Gastroesophageal sphincter (tissue), 4 donors: Measurements from ENCODE around the gene POMZP3. TPM values are rescaled to one million over a fixed set of nuclear protein-coding genes. Genes with fewer than 3 reads are reported as not detected.
"Not testable (repeated sequence)": the region's sequence is repeated elsewhere in the genome, so short reads cannot be mapped to it uniquely, and the experiment has no call there.

ENCODE experiments used
- ATAC-seq: fragments of 150-250 bp; one replicate; pipeline ENCODE4 v1.9.1; 2016; ENCODE audit warnings: mild to moderate bottlenecking, moderate library complexity
- H3K27ac ChIP-seq, 4 donors: fragments of 200-600 bp; sonication (generic) in 3 of 4; 1 replicate in 3 of 4; 2 replicates in 1 of 4; pipeline ENCODE4 v1.5.1; 2016 to 2019
- H3K27me3 ChIP-seq: fragments of 200-600 bp; sonication (generic); one replicate; pipeline ENCODE4 v1.5.1; 2019
- H3K36me3 ChIP-seq, 2 donors: fragments of 200-600 bp; sonication (generic); one replicate each; pipeline ENCODE4 v1.5.1; 2019; ENCODE audit warnings: control low read depth in 1 of 2
- H3K4me1 ChIP-seq, 3 donors: fragments of 200-600 bp; sonication (generic); 1 replicate in 2 of 3; 2 replicates in 1 of 3; pipeline ENCODE4 v1.5.1; 2016 to 2019; ENCODE audit warnings: control low read depth in 2 of 3
- H3K4me3 ChIP-seq, 2 donors: fragments of 200-600 bp; sonication (generic); one replicate each; pipeline ENCODE4 v1.5.1; 2019; ENCODE audit warnings: mild to moderate bottlenecking in 1 of 2, moderate library complexity in 1 of 2
- H3K9me3 ChIP-seq, 3 donors: fragments of 200-600 bp; sonication (generic); one replicate each; pipeline ENCODE4 v1.5.1; 2017 to 2019; ENCODE audit warnings: control low read depth in 2 of 3
- CTCF ChIP-seq, 4 experiments: fragments of 200-600 bp in 2 of 4; fragments of 450-650 bp in 2 of 4; sonication (generic) in 1 of 4; IDR thresholded peaks; one replicate each; pipeline ENCODE4 v1.5.1; 2017 to 2019; ENCODE audit warnings: antibody characterized with exemption in 4 of 4, mild to moderate bottlenecking in 2 of 4, moderate library complexity in 2 of 4
- POLR2AphosphoS5 ChIP-seq: sonication (generic); formaldehyde crosslinking; IDR thresholded peaks from one replicate; pipeline ENCODE4 v1.6.1; 2017; ENCODE audit warnings: antibody characterized with exemption
- WGBS, 2 donors: methylation state at CpG; one replicate each; pipeline ENCODE4 v1.1.5; 2018; ENCODE audit warnings: low coverage in 1 of 2; 5-methylcytosine and 5-hydroxymethylcytosine counted together
- total RNA-seq, 4 donors: library from RNA; depleted of rRNA; stranded (reverse); fragments of >200 nt; gene quantifications; one replicate each; pipeline ENCODE4 v1.1.0, GENCODE V29; 2016

POMZP3 gene
- total RNA-seq, 4 donors from 2014 or later: 3.5 to 8.6 (median 7.2) TPM

DNA sequence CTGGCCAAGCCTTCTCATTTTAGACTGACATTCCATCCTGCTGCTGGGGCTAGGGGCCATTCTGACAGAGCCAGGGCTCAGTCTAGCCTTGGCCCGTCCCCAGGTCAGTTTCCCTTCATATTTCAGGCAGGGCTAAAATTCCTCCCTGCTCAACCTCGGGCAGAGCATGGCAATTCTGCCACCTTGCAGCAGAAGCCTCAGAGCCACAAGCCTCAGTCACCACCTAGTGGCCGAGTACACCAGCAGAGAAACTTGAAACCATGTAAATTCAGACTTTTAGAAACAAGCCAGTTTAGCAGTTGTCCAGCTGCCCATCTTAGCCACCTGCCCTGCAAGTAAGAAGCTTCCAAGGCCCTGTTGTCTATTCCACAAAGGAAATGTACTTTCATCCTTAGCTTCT lies 13.3 kb downstream of the POMZP3 start:
- Histone ChIP-seq H3K27ac (peak overlapping the region in 1 of 4 donors; percentile 48), H3K36me3 (peaks cover 0 to 42% of the 10 kb centered on the region in 2 donors)
- H3K4me1 ChIP-seq, H3K9me3 ChIP-seq, H3K27me3 ChIP-seq, H3K4me3 ChIP-seq: not testable (repeated sequence)
- WGBS, 2 donors: no CpG with 5 or more reads among the region's 3 CpGs
- TF ChIP-seq CTCF (IDR thresholded peaks at IDR 0.05): peak in 1 of 4 experiments; percentile 41
- peak; percentile 50 for ATAC-seq

DNA sequence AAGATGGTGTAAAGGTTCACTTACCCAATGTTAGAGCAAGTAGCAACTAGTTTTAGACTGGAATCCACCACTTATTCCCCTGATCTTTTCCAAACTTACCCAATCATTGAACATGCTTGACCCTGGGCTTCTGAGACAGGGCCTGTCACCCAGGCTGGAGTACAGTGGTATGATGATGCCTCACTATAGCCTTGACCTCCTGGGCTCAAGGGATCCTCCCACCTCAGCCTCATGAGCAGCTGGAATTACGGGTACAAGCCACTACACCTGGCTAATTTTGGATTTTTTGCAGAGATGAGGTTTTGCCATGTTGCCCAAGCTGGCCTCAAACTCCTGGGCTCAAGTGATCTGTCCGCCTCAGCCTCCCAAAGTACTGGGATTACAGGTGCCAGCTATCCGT lies 14.8 kb downstream of the POMZP3 start:
- H3K4me1 ChIP-seq, H3K9me3 ChIP-seq, H3K27ac ChIP-seq, H3K27me3 ChIP-seq, ATAC-seq, H3K4me3 ChIP-seq: not testable (repeated sequence)
- WGBS, 2 donors: no CpG with 5 or more reads among the region's 3 CpGs
- H3K36me3 ChIP-seq: peaks cover 0 to 39% of the 10 kb centered on the region in 2 donors

DNA sequence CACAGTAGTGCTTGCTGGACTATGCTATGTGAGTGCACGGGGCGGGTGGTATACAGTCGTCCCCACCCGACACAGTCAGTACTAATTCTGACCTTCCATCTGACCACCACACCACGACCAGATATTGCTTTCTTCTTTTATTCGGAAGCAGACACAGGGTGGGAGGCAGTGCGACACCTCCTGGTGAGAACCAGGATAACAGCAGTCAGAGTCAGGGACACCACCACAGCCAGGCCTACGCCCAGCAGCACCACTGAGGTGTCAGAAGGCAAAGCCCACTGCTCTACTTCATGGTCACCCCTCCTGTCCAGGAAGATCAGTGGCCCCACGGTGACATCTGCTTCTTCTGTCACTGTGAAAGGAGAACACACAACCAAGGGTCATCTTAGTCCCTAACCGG lies 17.2 kb downstream of the POMZP3 start:
- not testable (repeated sequence) for H3K27me3 ChIP-seq, H3K9me3 ChIP-seq, H3K27ac ChIP-seq, H3K4me3 ChIP-seq, ATAC-seq
- no CpG with 5 or more reads among the region's 10 CpGs for WGBS, 2 donors
- Histone ChIP-seq H3K36me3 (peaks cover 0 to 17% of the 10 kb centered on the region in 2 donors), H3K4me1 (peaks cover 0 to 11% (median 0%) of the 10 kb centered on the region in 3 donors)

DNA sequence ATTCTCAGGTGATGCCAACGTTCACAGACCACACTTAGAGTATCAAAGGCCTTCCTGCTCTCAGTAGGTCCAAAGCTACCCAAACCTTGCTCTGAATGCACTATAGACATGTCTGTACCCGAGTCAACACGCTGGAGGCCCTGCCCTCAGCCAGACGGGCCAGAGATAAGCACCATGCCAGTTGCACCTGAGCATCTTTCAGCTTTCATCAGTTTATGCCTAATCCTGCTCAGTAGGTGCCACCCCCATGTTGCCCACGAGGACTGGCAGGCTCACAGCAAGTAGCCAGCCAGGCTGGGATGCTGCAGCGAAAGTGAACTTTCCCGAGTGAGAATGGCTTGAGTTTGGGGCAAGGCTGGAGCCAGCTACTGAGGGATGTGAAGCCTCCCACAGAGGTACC lies 18.6 kb downstream of the POMZP3 start:
- WGBS, 2 donors: 69 to 90% methylated on average over 2 to 3 of the region's 7 CpGs
- peak overlapping the region in 1 of 4 donors; percentile 24 for H3K27ac ChIP-seq
- H3K36me3 ChIP-seq: peaks cover 0 to 17% of the 10 kb centered on the region in 2 donors
- not testable (repeated sequence) for ATAC-seq, H3K27me3 ChIP-seq, H3K9me3 ChIP-seq, H3K4me3 ChIP-seq
- H3K4me1 ChIP-seq: peaks cover 0 to 11% (median 0%) of the 10 kb centered on the region in 3 donors

DNA sequence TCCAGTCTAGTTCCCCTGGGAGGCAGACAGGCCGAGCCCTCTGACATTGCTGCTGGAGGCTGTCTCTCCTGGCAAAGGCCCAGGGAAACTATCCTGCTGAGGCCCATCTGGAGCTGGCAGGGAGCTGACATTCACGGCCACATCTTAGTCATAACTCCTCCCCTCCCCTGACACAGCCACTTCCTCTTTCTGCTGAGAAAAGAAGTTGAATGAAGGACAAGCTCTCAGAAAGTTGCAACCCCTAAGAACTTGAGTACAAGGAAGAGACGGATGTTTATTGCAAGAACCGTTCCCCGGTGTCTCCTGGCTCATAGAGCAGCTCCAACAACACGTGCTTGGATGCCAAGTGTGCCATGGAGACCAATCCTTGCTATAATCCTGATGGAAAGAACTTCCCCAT lies 21.1 kb downstream of the POMZP3 start:
- not testable (repeated sequence) for H3K9me3 ChIP-seq, H3K27me3 ChIP-seq, H3K4me3 ChIP-seq, H3K36me3 ChIP-seq
- H3K27ac ChIP-seq: peak overlapping the region in 2 of 4 donors; percentile 37 to 38
- ATAC-seq: peak; percentile 99
- H3K4me1 ChIP-seq: peaks cover 0 to 11% (median 0%) of the 10 kb centered on the region in 3 donors
- 0% methylated on average over 2 to 3 of the region's 6 CpGs for WGBS, 2 donors
- peak; percentile 32 for TF ChIP-seq POLR2AphosphoS5

DNA sequence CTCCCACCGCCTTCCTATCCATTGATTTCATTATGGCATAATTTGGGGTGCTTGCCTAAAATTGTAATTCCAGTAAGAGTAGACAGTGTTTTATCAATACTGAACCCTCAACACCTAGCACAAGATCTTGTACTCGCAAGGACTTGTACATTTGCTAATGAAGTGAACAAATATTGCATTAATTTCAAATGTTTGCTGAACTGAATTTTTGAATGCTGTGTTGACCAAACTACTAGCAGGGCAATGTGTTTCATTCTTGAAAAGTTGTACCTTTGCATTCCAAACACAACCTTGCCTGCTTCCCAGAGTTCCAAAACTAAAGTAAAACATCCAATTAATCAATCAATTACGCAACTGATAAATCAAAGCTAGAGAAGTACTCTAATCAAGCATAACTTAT lies 26.4 kb downstream of the POMZP3 start:
- H3K9me3 ChIP-seq, H3K27ac ChIP-seq, H3K4me3 ChIP-seq, H3K27me3 ChIP-seq, H3K4me1 ChIP-seq, ATAC-seq, H3K36me3 ChIP-seq: not testable (repeated sequence)
- WGBS, 2 donors: 100% methylated on average over 2 to 3 of the region's 3 CpGs

DNA sequence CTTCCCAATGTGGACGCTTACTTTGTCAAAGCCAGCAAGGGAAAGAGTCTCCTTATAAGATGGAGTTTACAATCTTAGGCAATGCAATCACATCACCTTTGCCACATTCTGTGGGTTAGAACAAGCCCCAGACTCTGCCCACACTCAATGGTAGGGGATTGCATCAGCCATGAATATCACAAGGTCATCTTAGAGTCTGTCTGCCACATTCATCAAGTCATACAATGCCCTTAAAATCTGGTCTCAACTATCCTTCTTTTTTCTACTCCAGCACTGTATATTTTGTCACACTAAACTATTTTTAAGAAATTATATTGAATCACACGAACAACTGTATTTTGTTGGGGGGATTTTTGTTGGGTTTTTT lies 27.0 kb downstream of the POMZP3 start:
- not testable (repeated sequence) for H3K9me3 ChIP-seq, H3K27me3 ChIP-seq, H3K4me1 ChIP-seq, H3K4me3 ChIP-seq, H3K36me3 ChIP-seq, H3K27ac ChIP-seq, ATAC-seq
- WGBS, 2 donors: 100% methylated on average over 1 of the region's 2 CpGs; no CpG with 5 or more reads in 1 of the 2 donors

- not testable (repeated sequence) for H3K27ac ChIP-seq, H3K4me3 ChIP-seq, H3K36me3 ChIP-seq, H3K4me1 ChIP-seq, ATAC-seq, H3K9me3 ChIP-seq, H3K27me3 ChIP-seq
These were observed 28.4 kb downstream of the POMZP3 start for GRCh38 chr7:76598590-76599264.

DNA sequence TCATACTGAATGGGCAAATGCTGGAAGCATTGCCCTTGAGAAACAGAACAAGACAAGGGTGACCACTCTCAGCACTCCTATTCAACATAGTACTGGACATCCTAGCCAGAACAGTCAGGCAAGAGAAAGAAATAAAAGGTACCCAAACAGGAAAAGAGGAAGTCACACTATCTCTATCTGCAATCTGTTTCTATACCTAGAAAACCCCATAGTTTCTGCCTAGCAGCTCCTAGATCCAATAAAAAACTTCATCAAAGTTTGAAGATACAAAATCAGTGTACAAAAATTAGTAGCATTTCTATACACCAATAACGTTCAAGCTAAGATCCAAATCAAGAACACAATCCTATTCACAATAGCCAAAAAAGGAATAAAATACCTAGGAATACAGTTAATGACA lies 29.8 kb downstream of the POMZP3 start:
- ATAC-seq, H3K27ac ChIP-seq, H3K4me1 ChIP-seq, H3K27me3 ChIP-seq, H3K4me3 ChIP-seq, H3K9me3 ChIP-seq, H3K36me3 ChIP-seq: not testable (repeated sequence)
- WGBS, 2 donors: 93% methylated on average over 1 of the region's 1 CpG; no CpG with 5 or more reads in 1 of the 2 donors

DNA sequence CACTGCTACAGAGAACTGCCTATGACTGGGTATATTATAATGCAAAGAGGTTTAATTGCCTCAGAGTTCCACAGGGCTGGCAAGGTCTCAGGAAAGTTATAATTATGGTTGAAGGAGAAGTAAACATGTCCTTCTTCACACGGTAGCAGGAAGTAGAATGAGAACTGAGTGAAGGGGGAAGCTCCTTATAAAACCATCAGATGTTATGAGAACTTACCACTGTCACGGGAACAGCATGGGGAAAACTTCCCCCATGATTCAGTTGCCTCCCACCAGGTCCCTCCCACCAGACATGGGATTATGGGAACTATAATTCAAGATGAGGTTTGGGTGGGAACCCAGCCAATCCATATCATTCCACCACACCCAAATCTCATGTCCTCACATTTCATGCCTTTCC lies 34.4 kb downstream of the POMZP3 start:
- 47 to 50% methylated on average over 2 of the region's 2 CpGs for WGBS, 2 donors
- not testable (repeated sequence) for H3K36me3 ChIP-seq, H3K4me1 ChIP-seq, H3K9me3 ChIP-seq, ATAC-seq, H3K27me3 ChIP-seq, H3K4me3 ChIP-seq, H3K27ac ChIP-seq

- H3K36me3 ChIP-seq, H3K9me3 ChIP-seq, ATAC-seq, H3K27me3 ChIP-seq, H3K27ac ChIP-seq, H3K4me1 ChIP-seq, H3K4me3 ChIP-seq: not testable (repeated sequence)
- WGBS, 2 donors: 86 to 100% methylated on average over 1 of the region's 2 CpGs
These were observed 35.3 kb downstream of the POMZP3 start for GRCh38 chr7:76591602-76592304.

DNA sequence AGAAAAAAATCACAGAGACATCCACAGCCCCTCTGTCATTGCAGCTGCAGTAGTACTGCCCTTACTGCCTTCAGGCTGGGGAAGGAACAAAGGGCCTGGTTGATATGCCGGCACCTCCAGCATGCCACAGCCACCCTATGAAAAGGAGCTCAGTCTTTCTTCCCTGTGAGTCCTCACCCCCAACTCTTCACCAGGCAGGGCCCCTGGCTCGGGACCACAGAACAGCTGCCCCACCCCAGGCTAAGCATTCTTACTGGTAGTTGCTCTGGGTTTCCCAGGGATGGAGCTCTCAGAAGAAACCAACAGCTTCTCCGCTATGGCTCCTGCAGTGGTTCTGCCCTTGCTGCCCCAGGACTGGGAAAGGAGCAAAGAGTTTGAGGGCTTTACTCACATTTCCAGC lies 36.0 kb downstream of the POMZP3 start:
- not testable (repeated sequence) for H3K27me3 ChIP-seq, H3K27ac ChIP-seq, ATAC-seq, H3K36me3 ChIP-seq, H3K9me3 ChIP-seq, H3K4me1 ChIP-seq, H3K4me3 ChIP-seq
- no CpG with 5 or more reads among the region's 3 CpGs for WGBS, 2 donors

- not testable (repeated sequence) for ATAC-seq, H3K4me3 ChIP-seq, H3K9me3 ChIP-seq, H3K27me3 ChIP-seq, H3K36me3 ChIP-seq, H3K27ac ChIP-seq
- peaks cover 2 to 11% (median 6%) of the 10 kb centered on the region in 3 donors for H3K4me1 ChIP-seq
- WGBS, 2 donors: no CpG with 5 or more reads among the region's 1 CpG
These were observed 38.5 kb downstream of the POMZP3 start for GRCh38 chr7:76588586-76588985.
